Measurements from ENCODE around the gene CTSF.
A peak's percentile ranks its signal among the peaks of the same experiment; 100 is the strongest.

Gene CTSF

GRCh38 chr11:66561975-66562248, 6.5 kb downstream of the CTSF start:
- TF ChIP-seq TAF1 (IDR thresholded peaks at IDR 0.05; ENCODE audit: low read depth) (no peak), ZBTB7A (IDR thresholded peaks at IDR 0.05; ENCODE audit: low read depth) (no peak), TCF12 (IDR thresholded peaks at IDR 0.05; ENCODE audit: low read depth) (no peak), USF1 (IDR thresholded peaks at IDR 0.05) (no peak), EGR1 (IDR thresholded peaks at IDR 0.05) (no peak), TEAD4 (IDR thresholded peaks at IDR 0.05) (no peak), CREB1 (IDR thresholded peaks at IDR 0.05; ENCODE audit: low read depth) (no peak), EP300 (IDR thresholded peaks at IDR 0.05; ENCODE audit: borderline replicate concordance) (no peak), REST (IDR thresholded peaks at IDR 0.05; ENCODE audit: low read depth) (no peak), YY1 (IDR thresholded peaks at IDR 0.05; ENCODE audit: low read depth) (no peak), RAD21 (IDR thresholded peaks at IDR 0.05; ENCODE audit: low read depth) (no peak), FOXM1 (IDR thresholded peaks at IDR 0.05; ENCODE audit: borderline replicate concordance, low read depth) (no peak), MAX (IDR thresholded peaks at IDR 0.05) (no peak), CEBPB (IDR thresholded peaks at IDR 0.05) (no peak), NFIC (IDR thresholded peaks at IDR 0.05) (no peak)

- TF ChIP-seq FOXM1 (IDR thresholded peaks at IDR 0.05; ENCODE audit: borderline replicate concordance, low read depth): no peak
- no peak for TF ChIP-seq TEAD4 (IDR thresholded peaks at IDR 0.05)
- no peak for TF ChIP-seq TCF12 (IDR thresholded peaks at IDR 0.05; ENCODE audit: low read depth)
- TF ChIP-seq MAX (IDR thresholded peaks at IDR 0.05): no peak
- no peak for TF ChIP-seq EGR1 (IDR thresholded peaks at IDR 0.05)
- TF ChIP-seq ZBTB7A (IDR thresholded peaks at IDR 0.05; ENCODE audit: low read depth): no peak
- TF ChIP-seq CEBPB (IDR thresholded peaks at IDR 0.05): no peak
- no peak for TF ChIP-seq TAF1 (IDR thresholded peaks at IDR 0.05; ENCODE audit: low read depth)
Measured at GRCh38 chr11:66561178-66561974, 7.0 kb downstream of the CTSF start.

- TF ChIP-seq MAX (IDR thresholded peaks at IDR 0.05): no peak
- no peak for TF ChIP-seq REST (IDR thresholded peaks at IDR 0.05; ENCODE audit: low read depth)
- no peak for TF ChIP-seq ZBTB7A (IDR thresholded peaks at IDR 0.05; ENCODE audit: low read depth)
Measured at GRCh38 chr11:66559866-66560676, 8.3 kb downstream of the CTSF start.

- no peak for TF ChIP-seq USF1 (IDR thresholded peaks at IDR 0.05)
- peak; percentile 74 for TF ChIP-seq CEBPB (IDR thresholded peaks at IDR 0.05)
- TF ChIP-seq MAX (IDR thresholded peaks at IDR 0.05): 0 out of 2 replicates have a peak, but pooled peaks have one; percentile 32
- no peak for TF ChIP-seq ZBTB7A (IDR thresholded peaks at IDR 0.05; ENCODE audit: low read depth)
Measured at GRCh38 chr11:66559142-66559865, 9.1 kb downstream of the CTSF start.

GRCh38 chr11:66557733-66558326, 10.6 kb downstream of the CTSF start:
- TF ChIP-seq CEBPB (IDR thresholded peaks at IDR 0.05): no peak
